Measurements from ENCODE around the gene CEBPE.

GRCh38 chr14:23080474-23080873, 38.6 kb downstream of the CEBPE start:
- TF ChIP-seq CTCF (IDR thresholded peaks at IDR 0.05), result no peak
- TF ChIP-seq POLR2AphosphoS5 (IDR thresholded peaks at IDR 0.05), result no peak

All from breast epithelium (tissue), 3 donors.